Effector CD4-positive, alpha-beta T cell (primary cell): ENCODE results near the gene NEDD8.
A peak's percentile ranks its signal among the peaks of the same experiment; 100 is the strongest.

Experiments
- DNase-seq: peaks from one replicate; pipeline ENCODE4 v3.0.0-alpha.2; 2020

Gene NEDD8

GRCh38 chr14:24177041-24177825, 54.9 kb downstream of the NEDD8 start:
- no peak for DNase-seq

GRCh38 chr14:24176599-24176998, 55.6 kb downstream of the NEDD8 start:
- DNase-seq, result no peak

- DNase-seq, result no peak
Measured at GRCh38 chr14:24172871-24173281, 59.3 kb downstream of the NEDD8 start.

GRCh38 chr14:24172261-24172860, 59.8 kb downstream of the NEDD8 start:
- DNase-seq, result no peak

GRCh38 chr14:24171422-24172260, 60.5 kb downstream of the NEDD8 start, which contains the start of gene REC8:
TSS of gene REC8 (plus strand) at chr14:24172080. CDS start at chr14:24172553, 473 bp downstream.
- DNase-seq, result peak; percentile 63

- DNase-seq, result no peak
Measured at GRCh38 chr14:24167469-24168114, 64.6 kb downstream of the NEDD8 start.
